GM21786 (cell line): ENCODE measurements around the gene ZNF41.
"Not testable (repeated sequence)": the region's sequence is repeated elsewhere in the genome, so short reads cannot be mapped to it uniquely, and the experiment has no call there.

Experiments used
- ATAC-seq: cut with Tn5 transposase; IDR thresholded peaks from one replicate; pipeline ENCODE4 v1.9.1; 2021; ENCODE audit not compliant: unreplicated experiment

The ZNF41 gene

GRCh38 chrX:47492133-47492532 is 9.1 kb upstream of the ZNF41 start:
- ATAC-seq = not testable (repeated sequence)

DNA sequence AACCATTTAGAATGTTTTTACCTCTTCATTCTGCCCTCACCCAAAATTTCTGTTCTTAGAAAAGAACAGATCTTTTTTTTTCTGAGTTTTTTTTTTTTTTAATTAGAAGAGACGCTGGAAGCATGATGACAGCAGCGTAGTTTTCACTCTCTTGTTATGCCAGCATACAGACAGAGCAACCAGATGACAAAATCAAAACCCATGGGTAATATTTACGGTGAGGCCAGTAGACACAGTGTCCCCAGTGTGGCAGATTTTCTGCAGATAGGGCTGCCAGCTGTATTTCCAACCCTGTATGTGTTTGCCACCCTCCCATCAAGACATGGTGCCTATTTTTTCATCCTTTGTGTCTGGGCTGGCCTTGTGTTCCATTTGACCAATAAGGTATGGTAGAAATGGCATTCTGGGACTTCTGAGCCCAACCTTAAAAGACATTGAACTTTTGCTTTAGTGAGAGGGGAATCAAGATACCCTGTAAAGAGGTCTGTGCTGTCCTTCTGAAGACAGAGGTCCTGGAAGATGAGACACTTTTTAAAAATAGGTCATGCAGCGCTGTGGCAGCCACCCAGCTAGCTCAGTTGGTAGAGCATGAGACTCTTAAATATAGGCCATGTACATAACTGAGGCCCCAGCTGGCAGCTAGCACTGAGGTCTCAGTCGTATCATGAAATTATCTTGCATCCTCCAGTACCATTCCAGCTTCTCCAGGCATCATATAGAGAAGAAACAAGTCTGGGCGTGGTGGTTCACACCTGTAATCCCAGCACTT is 6.7 kb upstream of the ZNF41 start:
- ATAC-seq = no peak

- ATAC-seq = no peak
Observed at GRCh38 chrX:47484885-47485284, 1.9 kb upstream of the ZNF41 start.

DNA sequence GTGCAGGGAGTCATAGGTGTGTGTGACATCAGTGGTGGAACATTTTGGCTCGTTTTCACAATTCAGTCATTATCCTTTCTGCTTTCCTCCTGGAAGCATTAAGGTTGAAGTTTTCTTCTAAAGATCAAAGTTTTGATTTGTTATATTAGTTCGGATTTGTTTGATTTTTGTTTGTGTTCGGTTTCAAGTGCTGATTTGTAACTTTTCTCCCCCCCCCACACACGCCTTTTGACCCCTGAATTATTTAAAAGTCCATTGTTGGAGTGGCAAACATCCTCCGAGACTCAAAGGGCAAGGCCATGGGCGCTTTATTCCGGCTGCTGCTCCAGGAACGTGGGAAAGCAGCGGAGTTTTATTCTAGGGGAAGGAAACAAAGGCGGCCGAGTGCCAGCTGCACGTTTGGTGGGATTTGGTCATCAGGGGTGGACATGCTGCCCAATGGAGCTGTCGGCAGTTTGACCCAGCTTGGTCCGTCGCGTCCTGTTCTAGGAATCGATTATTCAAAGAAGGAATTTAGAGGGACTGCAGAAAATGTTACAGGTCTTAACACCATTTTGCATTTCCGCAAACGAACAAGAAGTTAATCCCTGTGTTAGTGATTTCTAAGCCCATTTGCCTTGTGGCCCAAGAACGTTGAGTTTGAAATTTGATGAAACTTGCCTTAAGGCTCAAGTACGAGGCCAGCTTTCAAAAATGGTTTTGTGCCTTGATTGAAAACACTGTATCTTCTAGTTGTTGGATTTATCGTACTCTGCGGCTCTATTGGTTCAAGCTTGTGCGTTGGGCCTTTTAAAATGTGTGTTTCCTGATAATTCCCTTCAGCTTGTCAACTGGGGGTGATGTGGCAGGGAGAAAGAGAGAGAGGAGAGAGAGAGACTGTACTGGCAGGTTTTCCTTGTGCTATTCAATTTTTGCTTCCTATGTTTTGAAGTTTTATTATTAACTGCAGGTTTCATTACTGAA is 565 bp upstream of the ZNF41 start:
- no peak for ATAC-seq

GRCh38 chrX:47482065-47482511 is 934 bp downstream of the ZNF41 start:
- peak; percentile 10 for ATAC-seq

DNA sequence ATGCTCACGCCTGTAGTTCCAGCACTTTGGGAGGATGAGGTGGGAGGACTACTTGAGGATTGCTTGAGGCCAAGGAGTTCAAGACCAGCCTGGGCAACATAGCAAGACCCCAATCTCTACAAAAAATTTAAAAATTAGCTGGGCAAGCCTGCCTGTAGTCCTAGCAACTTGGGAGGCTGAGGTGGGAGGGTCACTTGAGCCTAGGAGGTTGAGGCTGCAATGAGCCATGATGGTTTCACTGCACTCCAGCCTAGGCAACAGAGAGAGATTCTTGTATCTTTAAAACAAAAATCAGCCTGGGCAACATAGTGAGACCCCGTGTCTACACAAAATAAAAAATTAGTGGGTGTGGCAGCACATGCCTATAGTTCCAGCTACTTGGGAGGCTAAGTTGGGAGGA is 1.9 kb downstream of the ZNF41 start:
- ATAC-seq = no peak

DNA sequence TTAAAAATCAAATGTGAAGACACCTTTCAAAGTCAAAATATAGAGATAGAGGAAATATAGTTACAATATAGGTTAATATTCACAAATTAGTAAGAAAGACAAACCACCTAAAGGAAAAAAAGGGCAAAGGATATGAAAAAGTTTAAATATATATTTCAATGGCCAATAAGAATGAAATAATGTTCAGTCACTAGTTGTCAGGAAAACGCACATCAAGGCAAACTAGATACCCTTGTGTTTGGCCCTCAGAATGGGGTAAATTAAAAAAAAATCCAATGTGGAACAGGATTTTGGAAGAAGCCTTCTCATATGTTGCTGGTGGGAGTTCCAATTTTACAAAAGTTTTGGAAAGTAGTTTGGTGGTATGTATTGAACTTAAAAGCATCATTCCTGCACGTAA is 2.4 kb downstream of the ZNF41 start:
- ATAC-seq = no peak

- no peak for ATAC-seq
Observed at GRCh38 chrX:47475476-47475875, 7.5 kb downstream of the ZNF41 start.

- no peak for ATAC-seq
Observed at GRCh38 chrX:47467106-47467505, 15.9 kb downstream of the ZNF41 start.

DNA sequence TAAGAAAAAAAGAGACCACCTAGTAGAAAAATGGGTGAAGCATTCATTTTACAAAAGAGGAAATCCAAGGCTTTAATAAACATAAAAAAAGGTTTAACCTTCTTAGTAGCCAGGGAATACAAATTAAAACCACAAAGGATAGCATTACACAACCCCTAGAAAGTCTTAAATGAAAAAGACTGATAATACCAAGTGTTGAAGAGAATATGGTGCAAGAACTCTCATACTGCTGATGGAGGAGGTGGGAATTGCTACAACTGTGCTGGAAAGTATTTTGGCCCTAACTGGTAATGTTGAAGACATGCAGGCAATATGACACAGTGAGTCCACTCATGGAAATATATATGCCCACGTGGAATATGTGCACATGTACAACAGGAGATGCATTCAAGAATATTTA is 22.5 kb downstream of the ZNF41 start:
- no peak for ATAC-seq

- ATAC-seq = no peak
Observed at GRCh38 chrX:47458528-47458927, 24.5 kb downstream of the ZNF41 start.

DNA sequence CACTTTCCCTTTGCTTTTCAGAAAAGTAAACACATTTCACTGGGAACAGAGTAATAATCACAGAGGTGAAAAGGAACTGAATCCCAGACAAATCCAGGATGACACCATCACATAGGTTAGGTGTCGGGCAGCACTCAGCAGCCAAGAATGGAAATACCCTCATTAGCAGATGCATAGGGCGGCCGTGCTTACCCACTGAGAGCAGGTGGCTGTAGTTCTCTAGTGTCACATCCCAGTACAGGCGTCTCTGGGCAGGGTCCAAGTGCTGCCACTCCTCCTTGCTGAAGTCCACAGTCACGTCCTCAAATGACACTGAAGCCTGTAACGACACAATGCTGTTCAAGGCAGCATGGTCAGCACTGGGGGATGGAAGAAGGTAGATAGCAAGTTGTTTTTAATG is 26.9 kb downstream of the ZNF41 start:
- no peak for ATAC-seq

GRCh38 chrX:47452112-47452511 is 30.9 kb downstream of the ZNF41 start:
- no peak for ATAC-seq

GRCh38 chrX:47448165-47448806 is 34.7 kb downstream of the ZNF41 start:
- no peak for ATAC-seq

DNA sequence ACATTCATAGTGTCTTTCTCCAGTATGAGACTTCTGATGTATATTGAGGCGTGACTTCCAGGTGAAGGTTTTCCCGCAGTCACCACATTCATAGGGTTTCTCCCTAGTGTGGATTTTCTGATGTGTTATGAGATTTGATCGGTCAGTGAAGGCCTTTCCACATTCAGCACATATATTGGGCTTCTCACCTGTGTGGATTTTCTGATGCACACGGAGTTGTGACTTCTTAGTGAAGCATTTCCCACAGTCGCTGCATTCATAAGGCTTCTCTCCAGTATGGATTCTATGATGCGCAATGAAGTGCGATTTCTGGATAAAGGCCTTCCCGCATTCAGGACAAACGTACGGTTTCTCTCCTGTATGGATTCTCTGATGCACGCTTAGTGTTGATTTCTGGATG is 35.4 kb downstream of the ZNF41 start:
- ATAC-seq = no peak

GRCh38 chrX:47446971-47447370 is 36.1 kb downstream of the ZNF41 start:
- ATAC-seq = no peak

DNA sequence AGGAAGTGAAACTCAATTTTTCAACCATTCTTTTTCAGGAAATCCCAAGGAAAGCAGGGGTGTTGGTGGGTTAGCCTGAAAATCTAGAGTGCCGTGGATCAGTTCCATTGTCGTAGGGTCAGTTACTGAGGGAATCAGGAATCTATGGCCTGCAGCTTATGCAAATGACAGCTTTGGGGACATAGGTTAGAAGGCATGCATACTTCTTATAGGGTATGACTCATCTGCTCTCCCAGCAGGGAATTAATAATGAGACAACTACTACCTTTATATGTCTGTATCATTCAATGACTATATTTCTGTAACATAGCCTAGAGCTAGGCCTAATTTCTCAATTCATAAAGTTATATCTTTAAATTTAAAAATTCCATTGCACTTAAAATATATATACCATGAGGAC is 36.6 kb downstream of the ZNF41 start:
- ATAC-seq = no peak

DNA sequence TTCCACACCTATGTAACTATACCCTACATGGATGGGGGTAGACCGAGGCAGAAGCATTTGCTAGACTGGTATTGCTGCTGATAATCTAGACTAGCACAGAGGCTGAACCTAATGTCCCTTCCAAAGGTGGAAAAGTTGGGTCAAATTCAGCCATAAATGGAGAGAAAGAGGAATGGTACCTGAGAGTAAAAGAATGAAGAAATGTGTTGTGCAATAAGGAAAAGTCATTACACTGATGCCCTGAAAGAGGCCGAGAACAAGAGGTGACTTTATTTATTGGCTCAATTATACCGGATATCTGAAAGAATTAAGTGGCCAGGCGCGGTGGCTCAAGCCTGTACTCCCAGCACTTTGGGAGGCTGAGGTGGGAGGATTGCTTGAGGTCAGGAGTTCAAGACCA is 52.1 kb downstream of the ZNF41 start:
- no peak for ATAC-seq

- no peak for ATAC-seq
Observed at GRCh38 chrX:47422444-47422843, 60.6 kb downstream of the ZNF41 start.

DNA sequence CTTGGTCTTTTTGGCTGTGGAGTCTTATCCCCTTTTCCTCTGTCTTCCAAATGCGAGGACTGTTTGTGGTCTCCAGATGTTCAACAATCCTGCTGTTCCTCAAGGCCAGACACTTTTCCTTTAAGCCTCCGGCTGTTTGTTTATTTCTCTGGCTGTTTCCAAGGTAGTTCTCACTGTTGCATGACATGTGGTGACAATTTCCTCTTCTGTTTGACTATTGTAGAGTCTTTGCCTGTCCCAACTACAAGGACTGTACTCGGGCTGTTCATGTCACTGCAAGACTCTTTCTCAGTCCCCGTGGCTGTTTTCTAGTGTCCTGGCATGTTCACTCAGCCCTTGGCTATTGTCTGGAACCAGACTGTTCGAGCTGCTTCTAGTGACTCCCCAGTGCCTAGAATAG is 62.1 kb downstream of the ZNF41 start:
- ATAC-seq = no peak

DNA sequence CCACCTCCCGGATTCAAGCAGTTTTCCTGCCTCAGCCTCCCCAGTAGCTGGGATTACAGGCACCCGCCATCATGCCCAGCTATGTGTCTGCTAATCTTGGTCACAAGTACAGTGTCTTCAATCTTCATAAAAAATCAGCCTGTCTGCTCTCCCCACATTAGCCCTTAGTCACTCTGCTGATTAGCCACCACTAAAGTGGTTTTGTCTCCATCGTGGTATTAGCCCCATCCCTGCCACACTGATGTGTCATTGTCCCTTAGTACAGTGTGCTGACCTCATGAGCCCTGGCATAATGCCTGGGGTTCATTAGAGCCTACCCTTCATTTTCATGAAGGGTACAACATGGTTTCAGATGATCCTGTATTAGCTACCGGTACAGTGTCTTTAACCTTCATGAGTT is 62.8 kb downstream of the ZNF41 start:
- no peak for ATAC-seq

DNA sequence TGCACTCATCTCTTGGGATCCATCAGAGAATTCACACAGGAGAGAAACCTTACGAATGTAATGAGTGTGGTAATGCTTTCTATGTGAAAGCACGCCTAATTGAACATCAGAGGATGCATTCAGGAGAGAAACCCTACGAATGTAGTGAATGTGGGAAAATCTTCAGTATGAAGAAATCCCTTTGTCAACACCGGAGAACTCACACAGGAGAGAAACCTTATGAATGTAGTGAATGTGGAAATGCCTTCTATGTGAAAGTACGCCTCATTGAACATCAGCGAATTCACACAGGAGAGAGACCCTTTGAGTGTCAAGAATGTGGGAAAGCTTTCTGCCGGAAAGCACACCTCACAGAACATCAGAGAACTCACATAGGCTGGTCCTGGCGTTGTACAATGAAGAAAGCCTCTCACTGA is 69.8 kb downstream of the ZNF41 start:
- no peak for ATAC-seq
